HFFc6 (cell line): ENCODE results near the gene TSPAN15. TPM values are rescaled to one million over a fixed set of nuclear protein-coding genes. Genes with fewer than 3 reads are reported as not detected.

Experiments used
- DNase-seq: peaks from one replicate; pipeline ENCODE4 v3.0.0-alpha.2; 2018
- H3K27ac Mint-ChIP-seq: 2 replicates; pipeline ENCODE4 v1.8.0; 2020; ENCODE audit warnings: mild to moderate bottlenecking, mixed read lengths
- H3K27me3 Mint-ChIP-seq: 2 replicates; pipeline ENCODE4 v1.8.0; 2021; ENCODE audit warnings: mild to moderate bottlenecking, moderate library complexity, mixed read lengths; ENCODE audit not compliant: insufficient read depth
- H3K36me3 Mint-ChIP-seq: 2 replicates; pipeline ENCODE4 v1.8.0; 2021; ENCODE audit warnings: low read depth, mixed read lengths
- H3K4me1 Mint-ChIP-seq: 2 replicates; pipeline ENCODE4 v1.8.0; 2020; ENCODE audit warnings: low read depth, mixed read lengths
- H3K4me3 Mint-ChIP-seq: 2 replicates; pipeline ENCODE4 v1.8.0; 2020; ENCODE audit warnings: mild to moderate bottlenecking, moderate library complexity, mixed read lengths
- H3K9me3 Mint-ChIP-seq: 2 replicates; pipeline ENCODE4 v1.8.0; 2020; ENCODE audit warnings: mild to moderate bottlenecking, mixed read lengths
- total RNA-seq, 6 experiments: library from RNA; stranded (reverse); fragmentation: NEBNext Ultra II Directional; extraction: Animal tissue kit (Norgen Biotek cat#: 25700); gene quantifications; 2 replicates in 1 of 6; 3 replicates in 5 of 6; pipeline ENCODE4 v1.2.3, GENCODE V29; 2021
- TF ChIP-seq, protein P1 (sequence below): fragments of 200-600 bp; sonication (generic); IDR thresholded peaks from 2 replicates; pipeline ENCODE4 v1.5.0; 2021; ENCODE audit warnings: antibody characterized with exemption, mild to moderate bottlenecking

The TSPAN15 gene
- total RNA-seq, 6 experiments from 2014 or later, result 1.8 to 4.0 (median 2.1) TPM

- H3K36me3 Mint-ChIP-seq, result 0 out of 2 replicates have a peak, but pooled peaks cover 10% of the 10 kb centered on the region
- TF ChIP-seq, protein P1, sequence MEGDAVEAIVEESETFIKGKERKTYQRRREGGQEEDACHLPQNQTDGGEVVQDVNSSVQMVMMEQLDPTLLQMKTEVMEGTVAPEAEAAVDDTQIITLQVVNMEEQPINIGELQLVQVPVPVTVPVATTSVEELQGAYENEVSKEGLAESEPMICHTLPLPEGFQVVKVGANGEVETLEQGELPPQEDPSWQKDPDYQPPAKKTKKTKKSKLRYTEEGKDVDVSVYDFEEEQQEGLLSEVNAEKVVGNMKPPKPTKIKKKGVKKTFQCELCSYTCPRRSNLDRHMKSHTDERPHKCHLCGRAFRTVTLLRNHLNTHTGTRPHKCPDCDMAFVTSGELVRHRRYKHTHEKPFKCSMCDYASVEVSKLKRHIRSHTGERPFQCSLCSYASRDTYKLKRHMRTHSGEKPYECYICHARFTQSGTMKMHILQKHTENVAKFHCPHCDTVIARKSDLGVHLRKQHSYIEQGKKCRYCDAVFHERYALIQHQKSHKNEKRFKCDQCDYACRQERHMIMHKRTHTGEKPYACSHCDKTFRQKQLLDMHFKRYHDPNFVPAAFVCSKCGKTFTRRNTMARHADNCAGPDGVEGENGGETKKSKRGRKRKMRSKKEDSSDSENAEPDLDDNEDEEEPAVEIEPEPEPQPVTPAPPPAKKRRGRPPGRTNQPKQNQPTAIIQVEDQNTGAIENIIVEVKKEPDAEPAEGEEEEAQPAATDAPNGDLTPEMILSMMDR, result no peak
- H3K4me1 Mint-ChIP-seq, result peaks cover 29% of the 10 kb centered on the region
- peak overlapping the region; percentile 20; the same call in 1 of the 2 replicates for H3K27ac Mint-ChIP-seq
- H3K4me3 Mint-ChIP-seq, result no peak overlapping the region
- H3K9me3 Mint-ChIP-seq, result no peaks in the 10 kb centered on the region
- peaks cover 2% of the 10 kb centered on the region for H3K27me3 Mint-ChIP-seq
- DNase-seq, result peak; percentile 28
Measured at GRCh38 chr10:69434169-69434568, 17.1 kb upstream of the TSPAN15 start.

DNA sequence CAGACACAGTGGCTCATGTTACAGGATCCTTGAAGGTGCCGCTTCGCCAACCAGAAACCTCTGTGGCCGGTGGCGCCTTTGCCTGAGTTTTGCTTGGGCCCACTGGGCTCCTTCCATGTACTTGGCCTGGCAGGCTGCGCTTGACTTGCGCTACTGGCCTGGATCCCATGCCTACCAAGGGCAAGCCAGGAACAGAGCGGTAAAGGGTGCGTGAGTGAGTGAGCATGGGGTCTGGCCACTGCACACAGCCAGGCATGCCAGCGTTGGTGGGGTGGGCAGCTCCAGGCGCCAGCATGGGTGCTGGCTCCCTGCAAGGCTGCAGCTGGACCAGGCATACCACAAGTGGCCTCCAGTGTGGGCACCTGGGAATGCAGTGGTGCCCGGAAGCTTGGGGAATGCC, 16.3 kb upstream of the TSPAN15 start:
- H3K9me3 Mint-ChIP-seq, result no peaks in the 10 kb centered on the region
- no peak overlapping the region for H3K27ac Mint-ChIP-seq
- DNase-seq, result no peak
- H3K27me3 Mint-ChIP-seq, result peaks cover 2% of the 10 kb centered on the region
- H3K4me1 Mint-ChIP-seq, result peaks cover 37% of the 10 kb centered on the region
- 0 out of 2 replicates have a peak, but pooled peaks cover 10% of the 10 kb centered on the region for H3K36me3 Mint-ChIP-seq
- H3K4me3 Mint-ChIP-seq, result no peak overlapping the region
- TF ChIP-seq, protein P1, result no peak

GRCh38 chr10:69435966-69436520, 15.2 kb upstream of the TSPAN15 start:
- 0 out of 2 replicates have a peak, but pooled peaks cover 10% of the 10 kb centered on the region for H3K36me3 Mint-ChIP-seq
- peaks cover 48% of the 10 kb centered on the region for H3K4me1 Mint-ChIP-seq
- H3K27me3 Mint-ChIP-seq, result peaks cover 2% of the 10 kb centered on the region
- DNase-seq, result no peak
- no peak overlapping the region for H3K4me3 Mint-ChIP-seq
- H3K27ac Mint-ChIP-seq, result no peak overlapping the region
- no peaks in the 10 kb centered on the region for H3K9me3 Mint-ChIP-seq
- TF ChIP-seq, protein P1, result no peak

DNA sequence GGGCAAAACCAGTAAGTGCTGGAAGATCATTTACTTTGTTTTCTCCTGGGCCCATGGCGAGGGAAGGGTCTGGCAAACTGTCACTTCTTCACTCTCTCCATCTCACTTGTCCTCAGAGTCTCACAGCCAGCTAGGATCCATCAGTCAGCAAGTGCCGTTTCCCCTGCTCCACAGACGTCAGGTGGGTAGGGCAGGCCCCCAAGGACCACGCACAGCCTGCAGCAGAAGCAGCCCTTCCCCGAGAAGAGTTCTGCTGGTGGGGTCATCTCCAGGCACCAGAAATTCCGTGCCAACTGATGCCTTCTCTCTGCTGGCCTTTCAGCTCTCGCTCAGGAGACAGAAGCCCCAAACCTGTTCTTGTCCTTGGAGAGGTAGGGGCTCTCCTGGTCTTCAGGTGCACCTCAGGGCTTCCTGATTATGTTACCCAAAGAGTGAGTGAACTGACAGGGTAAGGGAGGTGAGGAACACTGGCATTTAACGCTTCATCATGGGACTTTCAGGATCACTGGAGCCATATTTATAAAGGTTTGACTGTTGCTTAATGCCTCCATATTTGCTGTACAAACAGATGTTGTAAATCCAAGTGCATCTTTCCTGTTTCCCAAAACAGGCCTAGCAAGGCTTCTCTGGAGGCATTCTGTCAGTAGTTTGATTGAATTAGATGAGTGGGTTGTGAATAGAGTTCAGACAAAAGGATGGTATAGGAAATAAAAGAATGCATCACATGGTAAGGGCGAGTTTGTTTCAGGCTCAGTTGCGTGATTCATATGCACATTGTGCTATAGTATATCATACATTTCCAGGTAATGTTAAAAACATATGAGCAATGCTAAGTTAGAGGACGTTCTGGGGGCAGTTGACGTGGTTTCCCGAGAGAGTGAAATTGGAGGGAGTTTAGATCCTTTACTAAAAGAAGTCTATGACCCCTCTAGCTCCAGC, 13.7 kb upstream of the TSPAN15 start:
- H3K27me3 Mint-ChIP-seq, result no peaks in the 10 kb centered on the region

More for the DNA sequence above, 13.7 kb upstream of the TSPAN15 start:
- H3K27ac Mint-ChIP-seq, result peak overlapping the region; percentile 93
- peak overlapping the region; percentile 79 for H3K4me3 Mint-ChIP-seq
- H3K36me3 Mint-ChIP-seq, result 0 out of 2 replicates have a peak, but pooled peaks cover 10% of the 10 kb centered on the region
- TF ChIP-seq, protein P1, result no peak
- DNase-seq, result no peak
- H3K4me1 Mint-ChIP-seq, result peaks cover 55% of the 10 kb centered on the region
- H3K9me3 Mint-ChIP-seq, result no peaks in the 10 kb centered on the region
